ENCODE results near the gene LRRC56. TPM values are rescaled to one million over a fixed set of nuclear protein-coding genes. Genes with fewer than 3 reads are reported as not detected.

LRRC56 gene
- total and polyA plus RNA-seq, 2 donors (not counting 1 experiment from before 2014, with no cell fraction given): 11.8 to 15.8 TPM

DNA sequence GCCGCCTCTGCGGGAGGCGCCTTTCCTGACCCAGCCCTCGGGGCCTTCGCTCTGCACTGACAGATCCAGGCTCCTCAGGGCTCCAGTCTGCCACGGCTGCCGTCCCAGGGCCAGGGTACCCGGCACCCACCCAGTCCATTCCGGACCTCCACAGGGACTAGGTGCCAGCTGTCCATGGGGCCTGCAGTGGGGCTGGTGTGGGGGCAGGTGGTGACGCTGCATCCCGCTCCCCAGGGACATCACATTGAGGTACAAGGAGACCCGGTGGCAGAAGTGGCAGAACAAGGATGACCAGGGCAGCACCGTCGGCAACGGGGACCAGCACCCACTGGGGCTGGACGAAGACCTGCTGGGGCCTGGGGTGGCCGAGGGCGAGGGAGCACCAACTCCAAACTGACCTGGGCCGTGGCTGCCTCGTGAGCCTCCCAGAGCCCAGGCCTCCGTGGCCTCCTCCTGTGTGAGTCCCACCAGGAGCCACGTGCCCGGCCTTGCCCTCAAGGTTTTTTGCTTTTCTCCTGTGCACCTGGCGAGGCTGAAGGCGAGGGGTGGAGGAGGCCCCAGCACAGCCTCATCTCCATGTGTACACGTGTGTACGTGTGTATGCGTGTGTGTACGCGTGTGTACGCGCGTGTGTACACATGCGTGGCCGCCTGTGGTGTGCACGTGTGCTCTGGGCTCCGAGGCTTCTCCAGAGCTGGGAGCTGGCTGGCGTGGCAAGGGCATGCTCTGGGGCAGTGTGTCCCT lies 47.0 kb upstream of the LRRC56 start:
- no peak for DNase-seq
- Histone ChIP-seq H3K4me3 (ENCODE audit: control extremely low read depth in 1 of 5, extremely low read depth in 1 of 5, insufficient read depth in 1 of 5, low read depth in 2 of 5, low read length in 4 of 5) (no peak overlapping the region), H4K20me1 (ENCODE audit: control insufficient read depth, insufficient read depth, low read length, poor library complexity, severe bottlenecking) (no peaks in the 10 kb centered on the region), H3K9ac (ENCODE audit: low read length) (no peak overlapping the region), H3K9me3 (ENCODE audit: control extremely low read depth in 1 of 3, control insufficient read depth in 2 of 3, insufficient read depth in 1 of 3, low read length in 2 of 3) (no peaks in the 10 kb centered on the region), H3K79me2 (ENCODE audit: control insufficient read depth, insufficient read depth, low read length) (no peaks in the 10 kb centered on the region), H3K4me2 (replicated peaks; ENCODE audit: low read depth, low read length, poor library complexity, severe bottlenecking) (no peak overlapping the region), H3K36me3 (replicated peaks in 1 of 2; ENCODE audit: control extremely low read depth in 1 of 2, control insufficient read depth in 1 of 2, extremely low read depth in 1 of 2, insufficient read depth in 2 of 2, low read length in 1 of 2) (peaks cover 0 to 9% of the 10 kb centered on the region in 2 experiments), H3K27ac (ENCODE audit: low read length in 2 of 2) (no peak overlapping the region), H3K27me3 (replicated peaks in 1 of 4; ENCODE audit: control extremely low read depth in 1 of 4, control insufficient read depth in 3 of 4, insufficient read depth in 4 of 4, low read length in 3 of 4) (no peaks in the 10 kb centered on the region), H2AFZ (ENCODE audit: insufficient read depth, low read depth, low read length, poor library complexity, severe bottlenecking) (no peak overlapping the region), H3K4me1 (ENCODE audit: control insufficient read depth in 2 of 2, insufficient read depth in 2 of 2, low read length in 2 of 2) (no peaks in the 10 kb centered on the region)
- no peak for ATAC-seq (ENCODE audit: low read depth)
- no peak overlapping the region for H3K4me3 Mint-ChIP-seq
- TF ChIP-seq EZH2 (IDR thresholded peaks at IDR 0.05; ENCODE audit: borderline replicate concordance, insufficient read depth, low read depth, low read length, poor library complexity, severe bottlenecking) (no peak), CTCF (IDR thresholded peaks at IDR 0.05) (no peak)
- intact Hi-C loops (cut with micrococcal nuclease): no loop called here
- no peaks in the 10 kb centered on the region for H3K9me3 Mint-ChIP-seq (ENCODE audit: insufficient read depth)
- POLR2A ChIA-PET: no interaction called here
- 94% methylated on average over 38 of the region's 38 CpGs for WGBS (ENCODE audit: insufficient coverage)
- no peaks in the 10 kb centered on the region for H3K4me1 Mint-ChIP-seq
- CTCF ChIA-PET: no interaction called here
- no peak overlapping the region for H3K27ac Mint-ChIP-seq
- no peaks in the 10 kb centered on the region for H3K27me3 Mint-ChIP-seq

GRCh38 chr11:490930-491260 lies 46.4 kb upstream of the LRRC56 start:
- DNase-seq (no peak), ATAC-seq (ENCODE audit: low read depth) (no peak)
- 97% methylated on average over 14 of the region's 15 CpGs for WGBS (ENCODE audit: insufficient coverage)
- no peaks in the 10 kb centered on the region for H3K27me3 Mint-ChIP-seq
- H3K36me3 ChIP-seq (replicated peaks in 1 of 2; ENCODE audit: control extremely low read depth in 1 of 2, control insufficient read depth in 1 of 2, extremely low read depth in 1 of 2, insufficient read depth in 2 of 2, low read length in 1 of 2): peaks cover 0 to 12% of the 10 kb centered on the region in 2 experiments
- no peaks in the 10 kb centered on the region for H3K79me2 ChIP-seq (ENCODE audit: control insufficient read depth, insufficient read depth, low read length)
- ChIA-PET POLR2A (no interaction called here), CTCF (no interaction called here)
- no peak for TF ChIP-seq CTCF (IDR thresholded peaks at IDR 0.05)
- no peak for TF ChIP-seq EZH2 (IDR thresholded peaks at IDR 0.05; ENCODE audit: borderline replicate concordance, insufficient read depth, low read depth, low read length, poor library complexity, severe bottlenecking)
- no peaks in the 10 kb centered on the region for H3K27me3 ChIP-seq (replicated peaks in 1 of 4; ENCODE audit: control extremely low read depth in 1 of 4, control insufficient read depth in 3 of 4, insufficient read depth in 4 of 4, low read length in 3 of 4)
- no peak overlapping the region for H3K4me3 Mint-ChIP-seq
- H3K27ac Mint-ChIP-seq: no peak overlapping the region
- H3K27ac ChIP-seq (ENCODE audit: low read length in 2 of 2): no peak overlapping the region
- no peaks in the 10 kb centered on the region for H3K9me3 Mint-ChIP-seq (ENCODE audit: insufficient read depth)
- no peaks in the 10 kb centered on the region for H3K4me1 Mint-ChIP-seq
- no peak overlapping the region for H3K4me2 ChIP-seq (replicated peaks; ENCODE audit: low read depth, low read length, poor library complexity, severe bottlenecking)
- H2AFZ ChIP-seq (ENCODE audit: insufficient read depth, low read depth, low read length, poor library complexity, severe bottlenecking): no peak overlapping the region
- no peaks in the 10 kb centered on the region for H3K9me3 ChIP-seq (ENCODE audit: control extremely low read depth in 1 of 3, control insufficient read depth in 2 of 3, insufficient read depth in 1 of 3, low read length in 2 of 3)
- H3K9ac ChIP-seq (ENCODE audit: low read length): no peak overlapping the region
- H3K4me3 ChIP-seq (ENCODE audit: control extremely low read depth in 1 of 5, extremely low read depth in 1 of 5, insufficient read depth in 1 of 5, low read depth in 2 of 5, low read length in 4 of 5): no peak overlapping the region
- H4K20me1 ChIP-seq (ENCODE audit: control insufficient read depth, insufficient read depth, low read length, poor library complexity, severe bottlenecking): no peaks in the 10 kb centered on the region
- intact Hi-C loops (cut with micrococcal nuclease): no loop called here
- H3K4me1 ChIP-seq (ENCODE audit: control insufficient read depth in 2 of 2, insufficient read depth in 2 of 2, low read length in 2 of 2): no peaks in the 10 kb centered on the region

Measured in B cell (primary cell).